Measurements from ENCODE around the gene PARD3B. TPM values are rescaled to one million over a fixed set of nuclear protein-coding genes. Genes with fewer than 3 reads are reported as not detected.

PARD3B gene
- total and polyA plus RNA-seq, 2 of the 8 experiments (the other 6 are each of a cell fraction or from before 2014, with no cell fraction given), result 1.2 to 5.7 TPM

DNA sequence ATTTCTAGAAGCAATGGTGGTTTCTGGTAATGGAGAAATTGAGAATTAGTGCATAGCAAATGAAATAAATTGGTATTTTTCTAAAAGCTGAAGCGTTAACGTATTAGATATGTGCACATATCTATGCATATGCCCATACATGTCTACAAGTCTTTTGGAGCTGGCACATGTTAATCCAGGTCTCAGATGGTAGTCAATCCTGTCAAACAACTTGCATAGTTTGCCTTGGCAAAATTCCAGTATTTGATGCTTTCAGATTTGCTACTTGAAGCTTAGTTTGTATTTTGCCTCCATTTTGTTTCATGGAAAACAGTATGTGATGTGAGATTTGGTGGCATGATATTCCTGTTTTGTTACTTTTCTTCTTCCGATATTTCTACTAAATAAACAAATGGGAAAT lies 304.6 kb downstream of the PARD3B start:
- no peak for DNase-seq (ENCODE audit: low read depth in 1 of 2, low spot score in 2 of 2)
- Histone ChIP-seq H3K27ac (ENCODE audit: low read depth, low read length) (no peak overlapping the region), H2AK5ac (ENCODE audit: low read depth, low read length) (no peak overlapping the region), H3K4me3 (ENCODE audit: extremely low read depth in 1 of 4, insufficient read depth in 2 of 4, low read depth in 3 of 4, low read length in 4 of 4) (no peak overlapping the region), H3K23me2 (ENCODE audit: low read depth, low read length) (no peaks in the 10 kb centered on the region), H3K14ac (ENCODE audit: insufficient read length) (no peak overlapping the region), H4K5ac (ENCODE audit: insufficient read length, low read depth, low read length) (no peak overlapping the region), H3K9me3 (ENCODE audit: insufficient read depth in 2 of 2, low read depth in 1 of 2, low read length in 1 of 2) (no peaks in the 10 kb centered on the region), H2BK120ac (replicated peaks; ENCODE audit: low read depth, low read length) (no peak overlapping the region), H3K4me2 (ENCODE audit: insufficient read depth in 1 of 2, low read depth in 2 of 2, low read length in 2 of 2) (no peak overlapping the region), H3K56ac (replicated peaks; ENCODE audit: insufficient read length, low read depth, low read length) (no peak overlapping the region), H2BK12ac (ENCODE audit: low read depth, low read length) (no peak overlapping the region), H3K79me1 (ENCODE audit: low read depth, low read length) (no peaks in the 10 kb centered on the region), H3K18ac (ENCODE audit: extremely low read depth, low read length) (no peak overlapping the region), H4K20me1 (replicated peaks in 1 of 2; ENCODE audit: control insufficient read depth in 1 of 2, insufficient read depth in 2 of 2, low read length in 2 of 2) (peaks cover 0 to 2% of the 10 kb centered on the region in 2 experiments), H3K4ac (replicated peaks; ENCODE audit: insufficient read length, low read depth, low read length) (no peak overlapping the region), H3K27me3 (replicated peaks in 1 of 4; ENCODE audit: control insufficient read depth in 3 of 4, extremely low read depth in 1 of 4, insufficient read depth in 3 of 4, low read length in 3 of 4) (no peaks in the 10 kb centered on the region), H3K36me3 (ENCODE audit: control insufficient read depth in 2 of 4, insufficient read depth in 4 of 4, low read length in 3 of 4) (no peaks in the 10 kb centered on the region), H3K79me2 (ENCODE audit: control insufficient read depth in 1 of 2, insufficient read depth in 2 of 2, low read length in 2 of 2) (no peaks in the 10 kb centered on the region), H3K4me1 (replicated peaks in 1 of 4; ENCODE audit: control insufficient read depth in 3 of 4, insufficient read depth in 4 of 4, low read length in 3 of 4) (no peaks in the 10 kb centered on the region), H2BK5ac (ENCODE audit: low read depth, low read length) (no peak overlapping the region), H2BK15ac (ENCODE audit: low read length) (no peak overlapping the region), H3K23ac (ENCODE audit: insufficient read length) (no peak overlapping the region), H4K91ac (replicated peaks; ENCODE audit: insufficient read length, low read length) (no peak overlapping the region), H2BK20ac (ENCODE audit: low read length) (no peak overlapping the region), H4K8ac (ENCODE audit: extremely low read depth, insufficient read depth, low read length) (no peak overlapping the region), H2AFZ (ENCODE audit: low read length) (no peak overlapping the region), H3K9ac (replicated peaks in 1 of 4; ENCODE audit: extremely low read depth in 1 of 4, low read depth in 3 of 4, low read length in 3 of 4) (no peak overlapping the region)
- TF ChIP-seq TAF1 (IDR thresholded peaks at IDR 0.05; ENCODE audit: low read depth, low read length) (no peak), RBBP5 (IDR thresholded peaks at IDR 0.05; ENCODE audit: borderline replicate concordance, low read depth, low read length) (no peak), NANOG (IDR thresholded peaks at IDR 0.05; ENCODE audit: insufficient read depth, low read depth, low read length, poor library complexity, severe bottlenecking) (no peak)
- ChIA-PET POLR2A (ENCODE audit: partially characterized antibody) (no interaction called here), CTCF (ENCODE audit: partially characterized antibody) (interaction anchor here (0.7 to 1.2 kb wide), 3 partner anchors 11 to 816 kb away, joined by 3 read pairs; no protein-coding TSS in a partner anchor)
- no peak for FAIRE-seq
- 93% methylated on average over 3 of the region's 3 CpGs; no CpG with 5 or more reads in 1 of the 2 experiments for WGBS, 2 experiments (ENCODE audit: extremely low coverage in 1 of 2, insufficient coverage in 1 of 2, insufficient read length in 1 of 2, insufficient replicate concordance in 2 of 2, low coverage in 1 of 2, low lambda C conversion rate in 2 of 2, missing lambda C conversion rate in 1 of 2)

Measured in H1 (cell line).